HG03139 (cell line): ENCODE measurements around the gene IZUMO4.

Experiments
- ATAC-seq: cut with Tn5 transposase; IDR thresholded peaks from one replicate; pipeline ENCODE4 v1.9.1; 2021; ENCODE audit not compliant: unreplicated experiment

IZUMO4 gene

DNA sequence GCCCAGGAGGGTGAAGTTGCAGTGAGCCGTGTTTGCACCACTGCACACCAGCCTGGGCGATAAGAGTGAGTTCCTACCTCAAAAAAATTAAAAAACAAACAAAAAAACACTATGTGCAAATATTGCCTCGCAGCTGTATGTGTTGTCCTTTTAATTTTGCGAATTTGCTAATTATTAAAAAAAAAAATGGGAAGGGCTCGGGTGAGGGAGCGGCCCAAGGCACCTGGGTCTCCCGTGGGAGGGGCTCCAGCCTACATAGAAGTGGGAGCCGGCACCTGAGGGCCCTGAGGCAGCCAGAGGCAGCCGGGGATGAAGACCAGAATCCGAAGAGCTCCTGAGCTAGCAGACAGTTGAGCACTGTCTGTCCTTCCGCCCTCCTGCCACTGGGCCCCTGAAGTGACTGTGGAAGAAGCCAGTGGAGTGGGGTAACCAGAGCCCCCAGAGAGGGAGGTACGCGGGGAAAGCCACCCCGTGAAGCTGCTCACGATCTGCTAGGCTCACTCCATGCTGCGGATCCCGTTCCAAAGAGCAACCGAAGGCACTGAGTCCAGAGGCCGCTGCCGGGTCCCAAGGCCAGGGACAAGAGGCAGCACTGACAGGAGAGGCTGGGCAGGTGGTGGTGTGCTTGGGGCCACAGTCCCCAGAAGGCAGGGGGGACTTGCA is 6.5 kb downstream of the IZUMO4 start:
- ATAC-seq = no peak

DNA sequence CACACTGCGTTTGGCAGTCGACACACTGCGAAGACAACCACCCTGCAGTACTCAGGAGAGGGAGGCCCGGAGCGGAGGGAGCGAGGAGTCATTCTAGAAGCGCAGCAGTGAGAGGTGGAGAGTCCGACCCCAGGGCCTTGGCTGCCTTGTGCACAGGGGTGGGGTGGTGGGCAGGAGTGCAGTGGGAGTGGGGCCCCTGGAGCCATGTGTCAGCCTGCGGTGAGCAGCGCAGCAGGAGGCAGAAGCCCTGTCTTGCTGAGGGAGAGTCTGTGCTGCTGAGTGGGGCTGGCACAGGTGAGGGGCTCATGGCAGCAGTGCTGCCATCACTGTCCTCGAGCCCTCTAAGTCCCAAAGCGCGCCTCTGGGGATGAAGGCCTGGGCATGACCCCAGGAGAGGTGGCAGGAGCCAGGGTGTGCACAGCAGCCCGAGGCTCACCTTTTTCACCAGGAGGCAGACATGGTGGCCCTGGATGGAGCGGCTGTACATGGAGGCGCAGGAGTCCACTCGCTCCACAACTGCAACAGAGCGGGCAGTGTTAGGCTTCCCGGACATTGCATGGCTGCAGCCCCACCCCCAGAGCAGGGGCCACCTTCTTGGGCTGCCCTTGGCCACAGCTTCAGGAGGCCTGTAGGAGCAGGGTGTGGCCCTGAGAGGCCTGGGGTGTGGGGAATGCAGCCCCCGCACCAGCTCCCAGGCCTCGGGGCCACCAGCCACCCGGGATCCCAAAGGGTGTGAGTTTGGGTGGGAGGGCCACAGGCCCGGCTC is 11.7 kb downstream of the IZUMO4 start:
- no peak for ATAC-seq

- ATAC-seq = no peak
Measured at GRCh38 chr19:2109046-2109864, 12.5 kb downstream of the IZUMO4 start.

GRCh38 chr19:2110822-2111221 is 14.1 kb downstream of the IZUMO4 start:
- ATAC-seq = no peak

GRCh38 chr19:2111425-2111824 is 14.7 kb downstream of the IZUMO4 start:
- no peak for ATAC-seq

- no peak for ATAC-seq
Measured at GRCh38 chr19:2111886-2112285, 15.2 kb downstream of the IZUMO4 start.

DNA sequence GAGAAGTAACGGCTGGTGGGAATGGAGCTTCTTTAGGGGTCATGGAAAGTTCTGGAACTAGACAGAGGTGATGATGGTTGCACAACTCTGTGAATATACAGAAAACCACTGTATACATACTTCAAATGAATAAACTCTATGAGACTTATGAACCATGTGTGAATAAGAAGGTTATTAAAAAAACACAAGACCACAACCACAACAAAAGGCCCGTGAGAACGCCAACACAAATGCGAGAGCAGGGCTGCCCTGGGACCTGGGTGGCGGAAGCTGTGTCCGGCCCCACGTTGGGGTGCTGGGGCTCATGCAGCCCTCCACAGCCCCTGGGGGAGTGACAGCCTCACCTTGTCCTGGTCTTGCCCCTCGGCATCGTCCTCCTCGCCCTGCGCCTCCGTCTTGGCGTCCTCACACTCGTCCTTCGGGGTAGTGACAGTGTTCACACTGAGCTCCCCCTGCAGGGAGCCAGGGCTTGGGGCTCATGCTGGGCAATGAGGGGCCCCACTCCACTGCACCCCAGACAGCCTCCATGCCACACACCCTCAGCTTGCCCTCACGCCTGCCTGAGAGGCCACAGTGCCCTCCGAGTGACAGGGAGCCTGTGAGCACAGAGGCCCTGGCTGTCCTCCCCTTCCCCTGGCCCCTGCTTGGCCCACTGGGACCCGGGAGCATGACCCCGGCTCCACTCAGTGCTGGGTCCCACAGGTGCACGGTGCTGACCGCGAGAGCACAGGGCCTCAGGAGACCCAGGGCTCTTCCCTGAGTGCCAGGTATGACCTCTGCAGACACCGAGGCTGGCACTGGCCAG is 16.0 kb downstream of the IZUMO4 start:
- ATAC-seq = no peak

DNA sequence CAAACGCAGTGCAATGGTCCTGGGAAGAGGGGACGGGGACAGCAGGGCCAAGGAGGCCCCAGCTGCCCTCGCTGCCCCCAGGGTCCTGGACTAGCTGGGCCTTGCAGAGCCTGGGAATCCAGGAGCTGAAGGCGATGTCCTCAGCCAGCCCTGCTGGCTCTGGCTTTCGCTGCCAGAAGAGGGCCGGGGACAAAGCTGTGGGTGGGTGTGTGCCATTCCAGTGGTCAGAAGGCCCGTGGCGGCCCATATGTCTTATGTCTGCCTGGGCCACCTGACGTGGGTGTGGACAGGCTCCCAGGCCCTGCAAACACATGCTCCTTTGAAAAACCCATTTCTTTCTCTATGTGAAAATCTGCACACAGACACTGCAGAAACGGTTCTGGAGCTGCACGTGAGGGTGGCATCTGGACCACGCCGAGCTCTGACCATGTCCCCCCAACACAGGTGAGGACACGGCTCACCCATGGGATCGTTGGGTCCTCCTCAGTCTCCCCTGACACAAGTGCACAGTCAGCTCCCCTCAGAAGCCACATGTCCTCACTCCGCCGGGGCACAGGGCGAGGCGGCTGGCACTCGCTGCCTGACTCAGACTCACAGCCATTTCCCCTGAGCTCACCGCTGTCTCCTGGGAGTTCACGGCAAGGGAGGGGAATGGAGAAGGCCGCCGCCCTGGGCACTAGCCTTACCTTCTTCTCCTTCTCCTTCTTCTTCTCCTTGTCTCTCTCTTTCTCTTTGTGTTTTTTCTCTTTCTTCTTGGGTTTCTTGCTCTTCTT is 16.9 kb downstream of the IZUMO4 start:
- ATAC-seq = no peak

- ATAC-seq = no peak
Measured at GRCh38 chr19:2114218-2114617, 17.5 kb downstream of the IZUMO4 start.

DNA sequence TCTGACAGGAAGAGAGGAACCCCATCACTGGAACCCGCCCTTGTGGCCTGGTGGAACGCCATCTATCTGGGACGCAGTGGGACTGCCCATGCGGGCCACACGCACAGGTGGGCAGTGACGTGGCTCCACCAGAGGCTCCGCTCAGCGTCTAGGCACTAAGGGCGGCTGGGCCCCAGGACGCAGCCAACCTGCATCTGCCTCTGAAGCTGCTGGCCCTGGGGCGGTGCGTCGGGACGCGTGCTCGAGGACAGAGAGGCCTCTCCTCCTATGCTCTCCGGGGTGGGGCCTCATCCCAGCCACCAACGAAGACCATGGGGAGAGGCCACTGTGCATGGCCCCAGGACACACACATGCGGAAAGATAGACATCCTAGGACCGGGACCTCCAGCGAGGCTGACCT is 18.1 kb downstream of the IZUMO4 start:
- ATAC-seq = no peak

- ATAC-seq = no peak
Measured at GRCh38 chr19:2115324-2115723, 18.6 kb downstream of the IZUMO4 start.

- no peak for ATAC-seq
Measured at GRCh38 chr19:2115911-2116426, 19.3 kb downstream of the IZUMO4 start.

DNA sequence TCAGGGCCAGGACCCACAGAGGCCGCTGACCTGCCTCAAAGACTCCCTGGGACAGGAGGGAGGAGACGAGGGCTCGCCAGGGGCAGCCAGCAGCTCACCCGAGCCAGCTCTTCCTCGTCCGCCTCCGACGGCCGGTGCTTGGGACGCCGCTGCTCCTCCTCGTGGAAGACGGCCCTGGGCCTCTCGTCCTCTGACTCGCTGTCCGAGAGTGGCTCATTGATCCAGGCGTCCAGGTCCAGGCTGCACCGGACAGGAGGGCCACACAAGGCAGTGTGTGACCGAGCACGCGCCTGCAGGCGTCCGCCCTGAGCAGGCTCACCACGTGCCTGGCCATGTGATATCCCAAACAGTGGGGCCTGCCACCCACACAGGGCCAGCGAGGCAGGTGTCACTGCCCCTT is 19.8 kb downstream of the IZUMO4 start:
- ATAC-seq = no peak

GRCh38 chr19:2117215-2117960 is 20.7 kb downstream of the IZUMO4 start:
- no peak for ATAC-seq

- no peak for ATAC-seq
Measured at GRCh38 chr19:2118438-2118837, 21.7 kb downstream of the IZUMO4 start.

- ATAC-seq = no peak
Measured at GRCh38 chr19:2119921-2120785, 23.4 kb downstream of the IZUMO4 start.

DNA sequence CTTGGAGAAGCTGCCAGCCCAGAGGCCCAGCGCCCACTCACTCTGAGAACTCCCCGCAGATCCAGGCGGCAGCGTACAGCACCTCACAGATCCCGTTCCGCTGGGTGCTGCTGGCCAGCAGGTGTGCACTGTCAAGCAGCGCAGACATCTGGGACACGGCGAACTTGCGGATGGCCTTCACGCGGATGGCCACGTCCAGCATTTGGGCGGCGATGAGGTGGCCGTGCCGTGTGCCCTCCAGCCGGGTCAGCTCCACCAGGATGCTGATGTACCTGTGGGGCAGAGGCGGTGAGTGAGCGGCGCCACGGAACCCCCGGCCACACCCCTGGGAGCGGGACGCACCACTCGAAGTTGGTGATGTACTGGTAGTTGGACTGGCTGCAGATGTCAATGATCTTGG is 24.1 kb downstream of the IZUMO4 start:
- no peak for ATAC-seq

GRCh38 chr19:2121416-2122051 is 24.8 kb downstream of the IZUMO4 start:
- ATAC-seq = no peak
